Measurements from ENCODE around the gene IL3RA.
"Not testable (repeated sequence)": the region's sequence is repeated elsewhere in the genome, so short reads cannot be mapped to it uniquely, and the experiment has no call there.

The IL3RA gene

DNA sequence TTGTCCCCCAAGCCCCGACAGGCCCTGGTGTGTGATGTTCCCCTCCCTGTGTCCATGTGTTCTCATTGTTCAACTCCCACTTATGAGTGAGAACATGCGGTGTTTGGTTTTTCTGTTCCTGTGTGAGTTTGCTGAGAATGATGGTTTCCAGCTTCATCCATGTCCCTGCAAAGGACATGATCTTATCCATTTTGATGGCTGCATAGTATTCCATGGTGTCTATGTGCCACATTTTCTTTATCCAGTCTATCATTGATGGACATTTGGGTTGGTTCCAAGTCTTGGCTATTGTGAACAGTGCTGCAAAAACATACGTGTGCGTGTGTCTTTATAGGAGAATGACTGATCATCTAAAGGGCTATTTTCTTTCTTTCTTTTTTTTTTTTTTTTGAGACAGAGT lies 4.2 kb upstream of the IL3RA start:
- DNase-seq, result not testable (repeated sequence)

DNA sequence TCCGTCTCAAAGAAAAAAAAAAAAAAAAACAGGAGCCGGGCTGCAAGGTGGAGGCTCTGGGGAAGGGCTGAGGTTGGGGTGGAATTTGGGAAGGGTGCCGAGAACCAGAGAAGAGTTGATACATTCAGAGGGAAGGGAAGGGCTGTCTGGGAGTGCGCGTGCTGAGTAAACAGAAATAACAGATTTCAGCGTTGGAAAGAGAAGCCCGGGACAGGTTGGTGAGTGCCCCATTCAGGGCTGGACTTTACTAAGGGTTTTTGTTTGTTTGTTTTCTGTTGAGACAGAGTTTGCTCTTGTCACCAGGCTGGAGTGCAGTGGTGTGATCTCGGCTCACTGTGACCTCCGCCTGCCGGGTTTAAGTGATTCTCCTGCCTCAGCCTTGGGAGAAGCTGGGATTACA lies 1.7 kb upstream of the IL3RA start:
- no peak for DNase-seq

- no peak for DNase-seq
Observed at GRCh38 chrX:1336948-1337779, 579 bp downstream of the IL3RA start.

- no peak for DNase-seq
Observed at GRCh38 chrX:1341545-1342184, 5.1 kb downstream of the IL3RA start.

GRCh38 chrX:1349606-1350005 lies 13.0 kb downstream of the IL3RA start:
- not testable (repeated sequence) for DNase-seq

GRCh38 chrX:1351981-1352714 lies 15.6 kb downstream of the IL3RA start:
- no peak for DNase-seq

DNA sequence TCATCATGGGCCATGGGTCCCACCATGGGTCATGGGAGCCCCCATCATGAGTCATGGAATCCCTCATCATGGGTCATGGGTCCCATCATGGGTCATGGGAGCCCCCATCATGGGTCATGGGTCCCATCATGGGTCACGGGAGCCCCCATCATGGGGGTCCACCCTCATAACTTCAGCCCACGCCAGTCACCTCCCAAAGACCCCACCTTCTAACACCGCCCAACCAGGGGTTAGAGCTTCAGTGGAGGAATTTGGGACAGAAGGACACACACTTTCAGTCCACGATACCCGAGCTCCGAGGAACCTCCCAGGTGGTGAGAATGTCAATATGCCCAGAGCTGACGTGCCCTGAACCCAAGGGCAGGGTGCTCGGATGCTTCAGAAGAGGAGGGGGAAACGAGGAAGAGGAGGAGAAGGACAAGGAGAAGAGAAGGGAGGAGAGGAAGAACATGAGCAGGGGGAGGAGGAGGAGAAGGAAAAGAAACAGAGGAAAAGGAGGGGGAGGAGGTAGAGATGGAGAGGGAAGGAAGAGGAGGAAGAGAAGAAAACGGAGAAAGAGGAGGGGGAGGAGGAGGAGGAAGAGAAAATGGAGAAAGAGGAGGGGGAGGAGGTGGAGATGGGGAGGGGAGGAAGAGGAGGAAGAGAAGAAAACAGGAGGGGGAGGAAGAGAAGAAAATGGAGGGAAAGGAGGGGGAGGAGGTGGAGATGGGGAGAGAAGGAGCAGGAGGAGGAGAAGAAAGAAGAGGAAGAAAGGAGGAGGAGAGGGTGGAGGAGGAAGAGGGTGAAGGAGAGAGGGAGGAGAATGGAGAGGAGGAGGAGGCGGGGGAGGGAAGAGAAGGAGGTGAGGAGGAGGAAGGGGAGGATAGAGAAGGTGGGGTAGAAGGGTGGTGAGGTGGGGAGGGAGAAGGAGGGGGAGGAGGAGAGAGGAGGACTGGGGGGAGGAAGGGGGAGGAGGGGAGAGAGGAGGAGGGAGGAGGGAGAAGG lies 17.7 kb downstream of the IL3RA start:
- no peak for DNase-seq

DNA sequence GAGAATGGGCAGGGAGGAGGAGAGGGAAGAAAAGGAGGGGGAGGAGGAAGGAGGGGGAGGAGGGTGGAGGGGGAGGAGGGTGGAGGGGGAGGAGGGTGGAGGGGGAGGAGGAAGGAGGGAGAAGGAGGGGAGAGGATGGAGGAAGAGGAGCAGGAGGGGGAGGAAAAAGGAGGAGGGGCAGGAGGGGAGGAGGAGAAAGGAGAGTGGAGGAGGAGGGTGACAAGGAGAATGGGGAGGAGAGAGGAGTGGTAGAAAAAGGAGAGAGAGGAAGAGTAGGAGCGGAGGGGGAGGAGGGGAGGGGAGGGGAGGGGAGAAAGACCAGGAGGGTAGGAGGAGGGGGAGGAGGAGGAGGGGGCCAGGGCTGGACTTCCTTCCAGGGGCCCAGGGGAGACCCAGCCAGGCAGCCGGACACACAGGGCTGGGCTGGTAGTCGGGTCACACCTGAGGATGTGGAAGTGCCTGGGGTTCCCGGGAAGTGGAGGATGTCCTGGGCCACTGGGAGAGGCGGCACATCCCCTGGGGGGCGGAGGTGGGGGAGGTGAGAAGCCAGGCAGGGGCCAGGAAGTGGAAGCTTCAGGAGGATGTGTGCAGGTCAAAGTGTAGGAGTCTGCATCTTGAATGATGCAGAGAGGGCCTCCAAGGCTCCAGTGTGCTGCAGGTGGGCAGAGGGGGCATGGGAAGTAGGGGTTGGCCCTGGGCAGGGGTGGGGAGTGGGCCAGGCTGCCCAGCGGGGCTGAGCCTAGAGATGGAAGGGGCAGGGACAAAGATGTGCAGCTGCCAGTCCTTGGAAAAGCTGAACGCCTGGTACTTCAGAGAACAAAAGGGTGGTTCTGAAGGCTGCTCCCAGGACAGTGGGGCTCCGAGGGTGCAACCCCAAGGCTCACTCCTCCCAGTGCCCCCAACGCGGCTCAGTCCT lies 18.8 kb downstream of the IL3RA start:
- no peak for DNase-seq

DNA sequence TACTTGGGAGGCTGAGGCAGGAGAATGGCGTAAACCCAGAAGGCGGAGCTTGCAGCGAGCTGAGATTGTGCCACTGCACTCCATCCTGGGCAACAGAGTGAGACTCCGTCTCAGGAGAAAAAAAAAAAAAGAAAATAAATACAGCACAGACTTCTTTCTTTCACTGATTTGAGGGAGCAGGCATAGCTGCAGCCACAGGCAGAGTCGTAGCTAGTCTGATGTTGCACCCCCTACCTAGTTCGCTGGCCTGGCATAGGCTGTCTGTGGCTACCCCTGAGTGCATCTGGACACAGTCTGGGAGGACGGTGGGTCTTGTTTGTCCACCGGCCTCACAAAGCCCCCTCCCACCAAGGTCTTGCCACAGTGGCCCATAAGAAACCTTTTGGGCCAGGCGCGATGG lies 21.4 kb downstream of the IL3RA start:
- no peak for DNase-seq

DNA sequence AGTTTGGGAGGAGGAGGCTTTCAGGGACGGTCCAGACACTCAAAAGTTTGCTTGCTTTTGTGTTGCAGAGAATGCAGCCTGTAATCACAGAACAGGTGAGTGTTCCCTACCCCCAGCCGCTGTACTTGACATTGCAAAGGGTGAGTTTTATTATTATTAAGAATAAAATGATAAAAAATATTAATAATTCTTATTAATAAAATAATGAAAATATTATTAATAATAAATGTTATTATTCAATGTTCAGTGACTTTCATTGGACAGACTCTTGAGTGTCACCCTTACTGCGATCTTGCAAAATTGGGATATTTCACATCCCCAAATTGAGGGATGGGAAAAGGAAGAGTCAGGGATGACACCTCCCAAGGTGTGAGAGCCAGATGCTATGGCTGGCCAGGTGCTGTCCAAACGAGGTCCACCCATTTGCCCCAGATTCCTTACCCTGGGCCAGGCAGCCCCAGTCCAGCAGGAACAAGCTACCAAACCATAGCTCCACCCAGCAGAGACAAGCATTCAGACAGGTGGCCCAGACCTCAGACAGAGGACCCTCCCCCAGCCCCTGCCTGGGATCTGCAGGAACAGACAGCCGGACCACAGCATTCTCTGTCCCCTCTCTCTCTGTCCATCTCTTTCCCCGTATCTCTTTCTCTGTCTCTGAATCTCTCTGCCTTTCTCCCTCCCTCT lies 22.4 kb downstream of the IL3RA start:
- DNase-seq, result no peak

DNA sequence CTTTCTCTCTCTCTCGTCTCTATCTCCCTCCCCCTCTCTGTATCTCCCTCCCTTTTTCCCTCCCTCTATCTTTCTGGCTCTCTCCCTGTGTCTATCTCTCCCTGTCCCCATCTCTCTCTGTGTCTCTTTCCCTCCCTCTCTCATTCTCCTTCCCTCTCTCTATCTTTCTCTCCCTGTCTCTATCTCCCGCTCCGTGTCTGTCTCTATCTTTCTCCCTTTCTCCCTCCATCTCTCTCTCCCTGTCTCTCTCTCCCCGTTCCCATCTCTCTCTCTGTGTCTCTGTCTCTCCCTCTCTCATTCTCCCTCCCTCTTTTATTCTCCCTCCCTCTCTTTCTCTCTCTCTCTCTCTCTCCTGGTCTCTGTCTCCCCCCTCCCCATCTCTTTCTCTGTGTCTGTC lies 22.9 kb downstream of the IL3RA start:
- DNase-seq, result no peak

DNA sequence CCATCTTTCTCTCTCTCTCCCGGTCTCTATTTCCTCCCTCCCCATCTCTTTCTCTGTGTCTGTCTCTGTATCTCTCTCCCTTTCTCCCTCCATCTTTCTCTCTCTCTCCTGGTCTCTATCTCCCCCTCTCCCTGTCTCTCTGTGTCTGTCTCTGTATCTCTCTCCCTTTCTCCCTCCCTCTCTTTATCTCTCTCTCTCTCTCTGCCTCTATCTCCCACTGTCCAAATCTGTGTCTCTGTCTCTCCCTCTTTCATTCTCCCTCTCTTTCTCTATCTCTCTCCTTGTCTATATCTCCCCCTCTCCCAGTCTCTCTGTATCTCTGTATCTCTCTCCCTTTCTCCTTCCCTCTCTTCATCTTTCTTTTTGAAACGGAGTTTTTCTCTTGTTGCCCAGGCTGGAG lies 23.6 kb downstream of the IL3RA start:
- no peak for DNase-seq

GRCh38 chrX:1361275-1361674 lies 24.7 kb downstream of the IL3RA start:
- no peak for DNase-seq

- no peak for DNase-seq
Observed at GRCh38 chrX:1361910-1362309, 25.3 kb downstream of the IL3RA start.

DNA sequence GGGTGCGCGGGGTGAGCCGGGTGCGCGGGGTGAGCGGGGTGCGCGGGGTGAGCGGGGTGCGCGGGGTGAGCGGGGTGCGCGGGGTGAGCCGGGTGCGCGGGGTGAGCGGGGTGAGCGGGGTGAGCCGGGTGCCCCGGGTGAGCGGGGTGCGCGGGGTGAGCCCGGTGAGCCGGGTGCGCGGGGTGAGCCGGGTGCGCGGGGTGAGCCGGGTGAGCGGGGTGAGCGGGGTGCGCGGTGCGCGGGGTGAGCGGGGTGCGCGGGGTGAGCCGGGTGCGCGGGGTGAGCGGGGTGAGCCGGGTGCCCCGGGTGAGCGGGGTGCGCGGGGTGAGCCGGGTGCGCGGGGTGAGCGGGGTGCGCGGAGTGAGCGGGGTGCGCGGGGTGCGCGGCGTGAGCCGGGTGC lies 29.8 kb downstream of the IL3RA start:
- DNase-seq, result not testable (repeated sequence)

- no peak for DNase-seq
Observed at GRCh38 chrX:1368385-1368698, 31.8 kb downstream of the IL3RA start.

DNA sequence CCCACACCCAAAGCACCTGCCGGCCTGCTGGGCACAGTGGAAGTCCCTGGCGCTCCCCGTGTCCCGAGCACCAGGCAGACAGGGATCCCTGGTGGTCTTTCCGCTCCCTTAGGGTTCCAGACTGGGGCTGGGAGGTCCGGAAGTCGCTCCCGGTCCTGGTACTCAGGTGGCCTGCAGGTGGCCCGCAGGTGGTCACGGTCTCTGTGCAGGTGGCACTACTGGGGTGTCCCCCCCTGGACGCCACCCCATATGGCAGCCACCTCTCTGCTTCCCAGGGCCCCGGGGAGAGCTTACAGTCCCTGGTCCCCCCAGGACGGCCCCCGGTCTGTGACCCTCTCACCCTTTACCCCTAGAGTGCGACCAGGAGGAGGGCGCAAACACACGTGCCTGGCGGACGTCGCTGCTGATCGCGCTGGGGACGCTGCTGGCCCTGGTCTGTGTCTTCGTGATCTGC lies 41.7 kb downstream of the IL3RA start:
- no peak for DNase-seq

- DNase-seq, result no peak
Observed at GRCh38 chrX:1380672-1381233, 44.2 kb downstream of the IL3RA start.

GRCh38 chrX:1384658-1385252 lies 48.2 kb downstream of the IL3RA start:
- no peak for DNase-seq
